ENCODE measurements around the gene PRKAG2.
"Not testable (repeated sequence)": the region's sequence is repeated elsewhere in the genome, so short reads cannot be mapped to it uniquely, and the experiment has no call there.

The PRKAG2 gene

DNA sequence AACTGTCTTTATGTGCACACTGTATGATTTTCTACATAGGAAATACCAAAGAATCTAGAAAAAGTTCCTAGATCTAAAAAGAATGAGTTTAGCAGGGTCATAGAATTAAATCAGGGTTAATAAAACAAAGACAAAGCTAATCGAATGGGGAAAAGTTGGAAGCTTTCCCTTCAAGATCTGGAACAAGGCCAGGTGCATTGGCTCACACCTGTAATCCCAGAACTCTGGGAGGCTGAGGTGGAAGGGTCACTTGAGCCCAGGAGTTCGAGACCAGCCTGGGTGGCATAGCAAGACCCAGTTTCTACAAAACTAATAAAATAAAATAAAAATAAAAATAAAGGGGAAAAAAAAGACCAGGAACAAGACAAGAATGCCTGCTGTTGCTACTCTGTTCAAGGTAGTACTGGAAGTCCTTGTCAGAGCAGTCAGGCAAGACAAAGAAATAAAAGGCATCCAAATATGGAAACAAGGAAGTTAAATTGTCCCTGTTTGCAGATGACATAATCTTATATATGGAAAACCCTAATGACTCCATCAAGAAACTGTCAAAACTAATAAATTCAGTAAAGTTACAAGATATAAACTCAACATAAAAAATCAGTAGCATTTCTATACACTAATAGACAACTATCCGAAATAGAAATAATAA lies 281.1 kb downstream of the PRKAG2 start:
- Mint-ChIP-seq H3K4me3 (no peak overlapping the region), H3K4me1 (peaks cover 12% of the 10 kb centered on the region in 2 donors), H3K27me3 (no peaks in the 10 kb centered on the region), H3K36me3 (peaks cover 4 to 7% of the 10 kb centered on the region in 2 donors), H3K27ac (no peak overlapping the region), H3K9me3 (no peaks in the 10 kb centered on the region)
- ATAC-seq (replicated peaks) (no peak), DNase-seq (no peak)

DNA sequence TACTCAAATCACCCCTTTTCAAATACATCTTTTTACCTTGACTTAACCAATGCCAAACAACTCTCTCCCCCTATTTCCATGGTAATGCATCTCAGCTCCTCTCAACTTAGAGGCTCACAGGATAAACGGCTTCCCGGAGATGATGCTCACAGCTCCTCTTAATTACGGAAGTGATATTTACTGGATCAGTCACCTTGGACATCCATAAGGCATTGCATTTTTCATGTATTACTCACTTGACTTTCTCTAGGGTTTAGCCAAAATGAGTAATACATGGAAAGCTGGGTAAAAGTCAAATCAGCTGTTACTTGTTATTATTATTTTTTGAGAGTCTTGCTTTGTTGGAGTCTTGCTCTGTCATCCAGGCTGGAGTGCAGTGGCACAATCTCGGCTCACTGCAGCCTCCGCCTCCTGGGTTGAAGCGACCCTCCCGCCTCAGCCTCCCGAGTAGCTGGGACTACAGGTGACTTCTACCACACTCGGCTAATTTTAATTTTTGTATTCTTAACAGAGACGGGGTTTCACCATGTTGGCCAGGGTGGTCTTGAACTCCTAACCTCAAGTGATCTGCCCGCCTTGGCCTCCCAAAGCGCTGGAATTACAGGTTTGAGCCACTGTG lies 283.9 kb downstream of the PRKAG2 start:
- no peak for ATAC-seq (replicated peaks)
- DNase-seq = no peak
- Mint-ChIP-seq H3K27ac (no peak overlapping the region), H3K4me1 (peaks cover 0 to 6% of the 10 kb centered on the region in 2 donors), H3K27me3 (no peaks in the 10 kb centered on the region), H3K36me3 (peaks cover 10 to 16% of the 10 kb centered on the region in 2 donors), H3K4me3 (no peak overlapping the region), H3K9me3 (no peaks in the 10 kb centered on the region)

DNA sequence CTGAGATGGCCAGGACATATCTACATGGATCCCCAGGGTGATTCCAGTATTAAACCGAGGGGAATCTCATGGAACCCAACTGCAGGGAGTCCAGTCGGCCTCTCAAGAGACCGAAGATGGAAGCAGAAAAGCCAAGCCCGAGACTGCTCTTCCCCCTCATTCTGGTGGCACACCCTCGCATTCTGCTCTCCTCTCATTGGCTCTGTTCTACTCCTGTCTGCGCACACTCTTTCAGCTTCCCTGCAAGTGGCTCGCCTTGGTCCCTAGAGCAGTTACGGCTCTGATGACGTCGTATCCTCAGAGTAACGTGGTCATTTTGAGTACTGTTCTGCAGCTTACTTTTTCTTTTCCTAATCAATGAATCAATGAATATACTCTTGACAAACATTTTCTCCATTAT lies 284.6 kb downstream of the PRKAG2 start:
- H3K27ac Mint-ChIP-seq = no peak overlapping the region
- H3K9me3 Mint-ChIP-seq = no peaks in the 10 kb centered on the region

DNA sequence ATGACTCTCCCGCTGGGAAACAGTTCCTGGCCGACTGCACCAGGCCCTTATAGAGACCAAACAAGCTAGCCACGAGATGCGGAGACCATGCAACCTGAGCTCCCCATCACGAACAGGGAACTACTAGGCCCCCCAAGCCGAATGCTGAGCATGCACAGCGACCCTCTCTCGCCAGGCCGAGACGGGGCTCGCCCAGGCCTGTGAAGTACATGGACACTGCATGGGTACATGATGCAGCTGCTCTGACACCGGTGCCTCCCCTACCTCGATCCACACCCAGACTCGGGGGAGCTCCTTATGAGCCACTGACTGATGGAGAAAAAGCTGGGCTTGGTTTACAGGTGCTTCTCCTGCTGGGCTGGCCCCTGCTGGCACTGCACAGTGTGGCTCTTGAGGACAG lies 285.0 kb downstream of the PRKAG2 start:
- no peaks in the 10 kb centered on the region for H3K27me3 Mint-ChIP-seq
- peaks cover 0 to under 1% of the 10 kb centered on the region in 2 donors for H3K4me1 Mint-ChIP-seq
- DNase-seq (no peak), ATAC-seq (replicated peaks) (no peak)
- no peak overlapping the region for H3K27ac Mint-ChIP-seq
- H3K9me3 Mint-ChIP-seq = no peaks in the 10 kb centered on the region
- H3K4me3 Mint-ChIP-seq = no peak overlapping the region
- peaks cover 10 to 16% of the 10 kb centered on the region in 2 donors for H3K36me3 Mint-ChIP-seq

More for the DNA sequence above, 284.6 kb downstream of the PRKAG2 start:
- H3K4me3 Mint-ChIP-seq = no peak overlapping the region
- no peak for ATAC-seq (replicated peaks)
- H3K27me3 Mint-ChIP-seq = no peaks in the 10 kb centered on the region
- peaks cover 0 to 3% of the 10 kb centered on the region in 2 donors for H3K4me1 Mint-ChIP-seq
- no peak for DNase-seq
- peaks cover 10 to 16% of the 10 kb centered on the region in 2 donors for H3K36me3 Mint-ChIP-seq

DNA sequence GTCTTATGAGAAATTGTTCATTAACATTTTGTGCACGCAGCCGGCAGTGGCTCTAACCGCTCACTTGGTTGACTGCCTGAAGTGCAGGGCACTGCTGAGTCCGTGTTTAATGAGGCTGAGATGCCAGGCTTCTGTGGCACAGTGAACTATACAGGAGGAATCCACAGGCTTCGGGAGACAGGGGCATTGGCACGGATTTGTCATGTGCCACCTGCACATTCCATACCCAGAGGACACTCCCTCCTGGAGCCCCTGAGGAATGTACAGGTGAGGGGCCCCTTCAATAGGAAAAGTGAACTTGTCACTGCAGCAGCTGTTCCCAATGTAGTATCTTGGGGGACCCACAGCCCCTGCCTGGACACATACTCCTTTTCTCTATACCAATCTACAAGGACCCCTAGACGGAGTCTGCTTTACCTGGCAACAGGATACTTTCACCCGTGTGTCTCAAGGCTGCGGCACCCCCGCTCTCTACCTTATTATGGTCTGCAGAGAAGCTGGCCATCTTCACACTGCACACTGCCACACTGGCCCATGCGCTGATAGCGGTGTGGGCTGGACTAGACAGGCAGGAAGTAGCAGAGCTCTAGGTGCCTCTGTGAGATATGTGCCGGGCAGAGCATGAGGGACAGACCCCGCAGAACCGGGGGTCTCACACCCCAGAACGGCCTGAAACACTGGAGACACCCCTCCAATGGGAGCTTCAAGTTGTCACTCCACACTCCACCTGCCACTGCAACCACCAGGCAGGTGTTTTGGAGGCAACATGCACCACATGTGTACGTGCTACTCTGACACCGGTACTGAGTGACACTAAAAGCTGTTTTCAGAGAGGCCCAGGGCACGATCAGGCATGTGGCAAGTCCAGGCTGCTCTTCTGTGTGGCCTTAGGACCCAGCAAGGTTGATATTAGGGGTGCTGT lies 285.8 kb downstream of the PRKAG2 start:
- H3K27ac Mint-ChIP-seq = no peak overlapping the region
- ATAC-seq (replicated peaks) = no peak

DNA sequence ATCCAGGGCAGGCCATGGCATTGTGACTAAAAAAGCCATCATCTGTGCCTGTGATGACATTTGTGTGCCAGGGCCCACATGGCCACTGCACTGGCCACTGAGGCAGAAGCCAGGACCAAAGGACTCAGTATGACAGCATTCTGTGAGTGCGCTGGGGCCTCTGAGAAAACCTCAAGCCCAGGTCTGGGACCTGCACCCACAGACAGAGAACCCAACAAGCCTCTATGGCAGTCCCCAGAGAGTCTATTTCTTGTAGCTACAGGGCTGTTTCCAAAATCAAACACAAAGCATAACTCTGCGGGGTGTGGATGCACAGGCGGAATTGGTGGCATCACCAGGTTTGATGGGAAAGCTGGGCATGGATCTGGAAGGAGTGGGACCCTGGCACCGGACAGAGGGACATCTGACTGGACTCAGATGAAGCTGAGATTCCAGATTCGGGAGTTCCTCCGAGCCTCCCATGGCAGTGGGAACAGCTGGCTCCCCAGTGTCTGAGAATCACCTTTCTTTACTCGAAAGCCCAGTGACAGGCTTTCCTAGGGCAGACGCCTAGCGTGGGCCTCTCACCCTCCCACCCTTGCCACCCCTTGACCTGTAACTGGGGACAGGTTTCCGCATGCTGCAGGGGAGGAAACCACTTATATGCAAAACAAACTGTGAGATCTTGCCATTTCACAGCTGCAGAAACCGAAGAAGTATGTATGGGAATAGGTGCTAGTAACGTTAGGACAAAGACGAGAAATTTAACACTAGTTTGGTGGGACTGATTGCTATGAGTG lies 286.7 kb downstream of the PRKAG2 start:
- no peak overlapping the region for H3K27ac Mint-ChIP-seq
- ATAC-seq (replicated peaks) (no peak), DNase-seq (no peak)
- H3K36me3 Mint-ChIP-seq = peaks cover 15 to 21% of the 10 kb centered on the region in 2 donors
- no peaks in the 10 kb centered on the region for H3K9me3 Mint-ChIP-seq
- no peak overlapping the region for H3K4me3 Mint-ChIP-seq
- no peaks in the 10 kb centered on the region for H3K27me3 Mint-ChIP-seq
- no peaks in the 10 kb centered on the region for H3K4me1 Mint-ChIP-seq

More for the DNA sequence above, 285.8 kb downstream of the PRKAG2 start:
- DNase-seq = no peak
- H3K9me3 Mint-ChIP-seq = no peaks in the 10 kb centered on the region
- H3K27me3 Mint-ChIP-seq = no peaks in the 10 kb centered on the region
- H3K36me3 Mint-ChIP-seq = peaks cover 10 to 24% of the 10 kb centered on the region in 2 donors
- H3K4me3 Mint-ChIP-seq = no peak overlapping the region
- H3K4me1 Mint-ChIP-seq = no peaks in the 10 kb centered on the region

DNA sequence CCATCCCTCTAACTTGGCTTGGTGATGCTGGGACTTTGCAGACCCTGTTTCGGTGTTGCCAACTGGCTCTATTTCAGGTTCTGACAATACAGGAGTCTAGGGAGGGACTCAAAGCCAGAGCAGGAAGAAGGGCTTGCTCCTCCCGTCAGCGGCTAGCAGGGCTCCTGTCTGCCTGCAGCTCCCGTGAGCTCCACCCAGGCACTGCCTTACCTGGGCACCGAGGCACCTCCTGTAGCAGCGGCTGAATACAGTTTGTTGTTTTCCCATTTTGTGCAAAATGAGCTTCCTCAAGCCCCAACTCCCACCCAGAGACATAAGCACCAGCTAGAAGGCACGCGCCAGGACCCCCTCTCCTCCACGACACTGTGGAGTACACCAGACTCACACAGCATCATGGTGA lies 287.9 kb downstream of the PRKAG2 start:
- no peaks in the 10 kb centered on the region for H3K27me3 Mint-ChIP-seq
- DNase-seq = no peak
- H3K27ac Mint-ChIP-seq = no peak overlapping the region
- H3K4me3 Mint-ChIP-seq = no peak overlapping the region
- H3K36me3 Mint-ChIP-seq = peaks cover 20 to 26% of the 10 kb centered on the region in 2 donors
- no peaks in the 10 kb centered on the region for H3K9me3 Mint-ChIP-seq
- no peaks in the 10 kb centered on the region for H3K4me1 Mint-ChIP-seq
- no peak for ATAC-seq (replicated peaks)

DNA sequence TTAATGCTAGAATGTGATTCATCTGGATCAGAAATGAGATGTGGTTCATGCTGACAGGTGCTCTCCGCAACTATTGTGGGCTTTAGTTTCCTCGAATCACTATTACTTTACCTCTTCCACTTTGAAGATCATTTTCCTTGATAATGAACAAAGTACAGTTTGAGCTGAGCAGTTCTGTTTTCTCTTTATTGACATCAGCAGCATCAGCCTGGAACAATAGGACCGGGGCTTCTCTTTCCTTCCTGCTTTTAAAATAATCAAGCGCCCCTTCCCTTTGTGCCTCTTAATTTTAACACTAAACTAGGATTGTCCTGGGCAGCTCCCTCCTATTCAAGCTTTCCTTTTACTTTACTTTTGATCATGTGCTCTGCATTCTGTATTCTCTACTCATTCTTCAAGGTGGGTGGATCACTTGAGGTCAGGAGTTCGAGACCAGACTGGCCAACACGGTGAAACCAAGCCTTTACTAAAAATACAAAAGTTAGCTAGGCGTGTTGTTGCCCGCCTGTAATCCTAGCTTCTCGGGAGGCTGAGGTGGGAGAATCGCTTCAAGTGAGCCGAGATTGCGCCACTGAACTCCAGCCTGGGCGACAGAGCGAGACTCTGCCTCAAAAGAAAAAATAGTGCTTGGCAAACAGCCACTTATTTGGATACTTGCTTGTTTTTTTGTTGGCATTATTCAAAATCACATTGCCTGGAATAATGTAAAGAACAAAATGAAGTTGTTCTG lies 290.2 kb downstream of the PRKAG2 start:
- peak overlapping the region; percentile 48 for H3K27ac Mint-ChIP-seq
- no peak for ATAC-seq (replicated peaks)
- DNase-seq = no peak
- H3K27me3 Mint-ChIP-seq = no peaks in the 10 kb centered on the region
- H3K4me3 Mint-ChIP-seq = no peak overlapping the region
- H3K36me3 Mint-ChIP-seq = peaks cover 18 to 25% of the 10 kb centered on the region in 2 donors
- no peaks in the 10 kb centered on the region for H3K9me3 Mint-ChIP-seq
- H3K4me1 Mint-ChIP-seq = no peaks in the 10 kb centered on the region

DNA sequence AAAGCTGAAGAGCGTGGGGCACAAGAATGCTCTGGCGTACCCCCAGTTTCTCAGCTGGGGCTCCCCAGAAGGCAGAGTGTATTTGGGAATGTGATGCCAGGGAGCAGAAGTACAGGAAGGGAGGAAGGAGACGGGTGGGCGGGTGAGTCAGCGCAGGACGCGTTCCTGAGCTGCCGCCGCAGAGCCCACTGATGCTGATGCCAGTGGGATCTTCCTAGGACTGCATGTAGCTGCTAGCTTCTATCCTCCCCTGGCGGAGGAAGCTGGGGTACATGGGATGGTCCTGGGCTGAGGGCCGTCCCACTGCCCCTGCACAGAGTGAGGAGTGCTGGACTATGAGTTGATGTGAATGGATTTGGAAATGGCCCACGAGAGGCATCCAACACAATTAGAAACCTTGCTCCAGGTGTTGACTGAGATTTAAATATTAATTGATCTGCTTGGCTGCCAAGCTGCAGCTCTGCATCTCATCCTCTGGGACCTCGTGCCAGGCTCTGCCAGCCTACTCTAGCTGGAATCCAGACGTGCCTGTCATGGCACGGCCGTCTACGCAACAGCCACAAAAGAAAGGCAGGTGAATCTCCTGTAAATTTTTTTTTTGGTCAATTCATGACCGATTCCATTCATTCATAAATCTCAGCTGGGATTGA lies 291.0 kb downstream of the PRKAG2 start:
- no peaks in the 10 kb centered on the region for H3K27me3 Mint-ChIP-seq
- no peak for ATAC-seq (replicated peaks)
- no peak overlapping the region for H3K4me3 Mint-ChIP-seq
- no peaks in the 10 kb centered on the region for H3K4me1 Mint-ChIP-seq
- no peak for DNase-seq
- H3K9me3 Mint-ChIP-seq = no peaks in the 10 kb centered on the region
- no peak overlapping the region for H3K27ac Mint-ChIP-seq
- H3K36me3 Mint-ChIP-seq = peaks cover 18 to 26% of the 10 kb centered on the region in 2 donors

DNA sequence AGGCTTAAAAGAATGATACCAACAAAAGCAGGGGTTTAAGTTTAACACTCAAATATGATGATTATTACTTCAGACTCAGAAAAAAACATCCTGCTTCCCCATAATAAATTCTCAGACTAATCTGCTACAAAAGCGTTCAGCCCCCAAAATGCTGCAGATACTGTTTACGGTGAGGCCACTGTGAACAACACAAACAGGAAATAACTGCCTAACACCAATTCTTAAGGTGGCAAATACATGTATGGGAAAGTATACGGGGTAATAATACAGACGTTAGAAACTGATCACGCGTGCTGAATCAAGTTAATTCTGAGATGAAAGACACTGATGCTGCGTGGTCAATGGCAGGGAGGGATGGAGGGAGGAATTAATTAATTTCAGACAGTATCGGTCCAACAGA lies 295.2 kb downstream of the PRKAG2 start:
- DNase-seq (no peak), ATAC-seq (replicated peaks) (no peak)
- no peak overlapping the region for H3K4me3 Mint-ChIP-seq
- peaks cover 9 to 11% of the 10 kb centered on the region in 2 donors for H3K9me3 Mint-ChIP-seq
- H3K27ac Mint-ChIP-seq = no peak overlapping the region
- no peaks in the 10 kb centered on the region for H3K27me3 Mint-ChIP-seq
- no peaks in the 10 kb centered on the region for H3K4me1 Mint-ChIP-seq
- peaks cover 15 to 27% of the 10 kb centered on the region in 2 donors for H3K36me3 Mint-ChIP-seq

DNA sequence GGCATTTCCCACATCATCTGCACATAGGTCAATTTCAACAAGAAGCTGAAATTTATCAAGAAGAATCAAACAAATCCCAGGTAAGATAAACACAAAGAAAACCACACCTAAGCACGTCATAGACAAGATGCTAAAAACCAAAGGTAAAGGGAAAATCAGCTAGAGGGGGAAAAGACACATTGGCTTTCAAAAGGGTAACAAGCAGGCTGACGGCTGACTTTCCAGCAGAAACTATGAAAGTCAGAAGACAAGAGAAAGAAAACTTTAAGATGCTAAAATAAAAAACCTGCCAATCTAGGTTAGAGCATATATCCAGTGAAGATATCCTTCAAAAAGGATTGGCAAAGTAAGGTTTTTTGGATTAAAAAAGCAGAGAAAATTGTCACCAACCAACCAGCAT lies 297.3 kb downstream of the PRKAG2 start:
- Mint-ChIP-seq H3K36me3 (peaks cover 12 to 32% of the 10 kb centered on the region in 2 donors), H3K27me3 (no peaks in the 10 kb centered on the region), H3K27ac (no peak overlapping the region), H3K4me1 (no peaks in the 10 kb centered on the region), H3K9me3 (peaks cover 9 to 11% of the 10 kb centered on the region in 2 donors), H3K4me3 (no peak overlapping the region)
- ATAC-seq (replicated peaks) = no peak
- no peak for DNase-seq

DNA sequence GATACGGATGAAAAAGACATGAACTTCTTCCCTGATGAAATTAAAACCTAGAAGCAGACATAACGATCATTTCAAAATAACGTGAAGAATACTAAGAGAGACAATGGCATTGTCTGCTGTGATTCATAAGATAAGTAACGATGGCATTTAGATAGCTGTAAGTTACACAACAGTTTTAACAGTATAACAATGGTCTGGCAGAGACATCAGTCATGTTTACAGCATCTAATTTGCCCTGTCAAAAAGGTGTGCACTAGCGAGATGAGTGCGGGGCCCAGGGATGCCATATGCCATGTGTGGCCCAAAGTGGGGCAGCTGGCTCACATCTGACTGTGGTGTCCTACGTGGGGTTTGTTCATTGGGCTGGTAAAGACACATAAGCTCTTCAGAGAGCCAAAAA lies 301.5 kb downstream of the PRKAG2 start:
- H3K27me3 Mint-ChIP-seq = no peaks in the 10 kb centered on the region
- H3K9me3 Mint-ChIP-seq = peaks cover 6 to 7% of the 10 kb centered on the region in 2 donors
- H3K27ac Mint-ChIP-seq = no peak overlapping the region
- DNase-seq (no peak), ATAC-seq (replicated peaks) (no peak)
- H3K4me1 Mint-ChIP-seq = no peaks in the 10 kb centered on the region
- peaks cover 9 to 25% of the 10 kb centered on the region in 2 donors for H3K36me3 Mint-ChIP-seq
- H3K4me3 Mint-ChIP-seq = no peak overlapping the region

DNA sequence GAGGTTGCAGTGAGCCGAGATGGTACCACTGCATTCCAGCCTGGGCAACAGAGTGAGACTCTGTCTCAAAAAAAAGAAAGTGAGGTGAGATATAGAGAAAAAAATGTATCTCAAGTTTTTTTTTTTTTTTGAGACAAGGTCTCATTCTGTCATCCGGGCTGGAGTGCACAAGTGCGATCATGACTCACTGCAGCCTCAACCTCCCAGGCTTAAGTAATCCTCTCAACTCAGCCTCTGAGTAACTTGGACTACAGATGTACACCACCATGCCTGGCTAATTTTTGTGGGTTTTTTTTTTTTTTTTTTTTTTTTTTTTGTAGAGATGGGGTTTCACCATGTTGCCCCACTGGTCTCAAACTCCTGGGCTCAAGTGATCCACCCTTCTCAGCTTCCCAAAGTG lies 303.9 kb downstream of the PRKAG2 start:
- peaks cover 7 to 17% of the 10 kb centered on the region in 2 donors for H3K36me3 Mint-ChIP-seq
- H3K27ac Mint-ChIP-seq; H3K4me1 Mint-ChIP-seq; H3K4me3 Mint-ChIP-seq; DNase-seq; ATAC-seq (replicated peaks); H3K27me3 Mint-ChIP-seq; H3K9me3 Mint-ChIP-seq: not testable (repeated sequence)

Data from stimulated activated naive B cell treated with anti-CD40 and anti-IgM and Interleukin-4, amounts not matched to agents 10 μg/mL and 1 μg/mL and 100 μg/mL, for 72 hours (primary cell).